HepG2 (cell line): ENCODE measurements around the gene CDK5RAP2. TPM values are rescaled to one million over a fixed set of nuclear protein-coding genes. Genes with fewer than 3 reads are reported as not detected.

Experiments
- ATAC-seq: fragments of 200-7000 bp; cut with Tn5 transposase; 3 replicates; pipeline ENCODE4 v1.9.1; 2020; ENCODE audit warnings: mild to moderate bottlenecking, moderate library complexity
- BruUV-seq: library from RNA; stranded (reverse); fragments of 400-500 nt; replicated peaks from 2 replicates; lab custom pipeline; 2021; lab: Mats Ljungman, UMichigan
- CTCF ChIA-PET: fragments of 300-600 bp; formaldehyde crosslinking; extraction: SDS; loops from one replicate; lab custom pipeline; 2021; ENCODE audit warnings: low total read pairs, inconsistent platforms, low intra/inter-chr PET ratio; lab: Yijun Ruan, JAX
- POLR2A ChIA-PET: fragments of 350-600 bp; sonication (Branson Sonifier 250); formaldehyde crosslinking; loops from one replicate; lab custom pipeline; 2020; ENCODE audit warnings: antibody characterized with exemption, inconsistent platforms; lab: Yijun Ruan, JAX
- DNase-seq: peaks from one replicate; pipeline ENCODE4 v3.0.0-alpha.2; 2015; ENCODE audit warnings: low spot score
- FAIRE-seq: peaks from 3 replicates; lab custom pipeline; 2011; peaks lifted over from hg19 to GRCh38; lab: Jason Lieb, UNC
- H2AFZ ChIP-seq: one replicate; pipeline ENCODE4 v1.6.1; 2011; ENCODE audit warnings: low read length, inconsistent platforms
- H3K27ac ChIP-seq: fragments of 300-600 bp; 3 replicates; pipeline ENCODE4 v1.8.0; 2011; ENCODE audit warnings: mixed run types, mild to moderate bottlenecking, mixed read lengths, low read length, inconsistent platforms; ENCODE audit not compliant: insufficient read depth; ENCODE audit errors: extremely low read length
- H3K27me3 ChIP-seq, 2 experiments: fragments of 200-600 bp in 1 of 2; 2 replicates in 1 of 2; 3 replicates in 1 of 2; pipeline versions ENCODE4 v1.6.0 to v1.8.0; 2011; ENCODE audit warnings: low read length in 2 of 2, mild to moderate bottlenecking in 2 of 2, moderate library complexity in 2 of 2, inconsistent platforms in 1 of 2; ENCODE audit not compliant: insufficient read depth in 2 of 2, control insufficient read depth in 1 of 2
- H3K36me3 ChIP-seq, 2 experiments: fragments of 200-600 bp in 1 of 2; replicated peaks in 1 of 2; 2 replicates in 1 of 2; 3 replicates in 1 of 2; pipeline versions ENCODE4 v1.5.1 to v1.8.0; 2011; ENCODE audit warnings: low read length in 2 of 2, inconsistent platforms in 1 of 2; ENCODE audit not compliant: insufficient read depth in 2 of 2, control insufficient read depth in 1 of 2
- H3K4me1 ChIP-seq: 2 replicates; pipeline ENCODE4 v1.5.1; 2012; ENCODE audit warnings: low read length, inconsistent platforms; ENCODE audit not compliant: insufficient read depth
- H3K4me2 ChIP-seq: 2 replicates; pipeline ENCODE4 v1.6.0; 2011; ENCODE audit warnings: low read depth, low read length, inconsistent platforms
- H3K4me3 ChIP-seq, 3 experiments: fragments of 200-600 bp in 1 of 3; sonication (generic), shearing (Covaris generic) in 1 of 3; replicated peaks in 1 of 3; 2 replicates each; pipeline ENCODE4 v1.5.1; 2011 to 2016; ENCODE audit warnings: low read length in 3 of 3, inconsistent platforms in 2 of 3, low read depth in 2 of 3, mild to moderate bottlenecking in 2 of 3, control low read depth in 1 of 3, mixed read lengths in 1 of 3; ENCODE audit not compliant: insufficient read depth in 1 of 3
- H3K79me2 ChIP-seq: one replicate; pipeline ENCODE4 v1.6.1; 2011; ENCODE audit warnings: low read length, inconsistent platforms; ENCODE audit not compliant: insufficient read depth
- H3K9ac ChIP-seq: 2 replicates; pipeline ENCODE4 v1.6.0; 2011; ENCODE audit warnings: mild to moderate bottlenecking, low read depth, low read length, inconsistent platforms; ENCODE audit not compliant: insufficient read depth
- H3K9me3 ChIP-seq: 2 replicates; pipeline ENCODE4 v1.5.1; 2012; ENCODE audit warnings: mild to moderate bottlenecking, low read length
- H4K20me1 ChIP-seq: 2 replicates; pipeline ENCODE4 v1.6.0; 2011; ENCODE audit warnings: inconsistent platforms, mild to moderate bottlenecking, low read length, moderate library complexity; ENCODE audit not compliant: insufficient read depth
- DMAP1 ChIP-seq: IDR thresholded peaks from 2 replicates; pipeline ENCODE4 v1.6.1; 2016
- IKZF4 ChIP-seq: sonication (generic); formaldehyde crosslinking; IDR thresholded peaks from 2 replicates; pipeline ENCODE4 v1.5.1; 2020; ENCODE audit warnings: borderline replicate concordance, mild to moderate bottlenecking, low read depth, missing genetic modification reagents; ENCODE audit errors: not compliant biosample characterization
- PAXIP1 ChIP-seq: sonication (generic); formaldehyde crosslinking; conservative IDR thresholded peaks from 2 replicates; pipeline ENCODE4 v1.4.0; 2020; ENCODE audit warnings: mild to moderate bottlenecking, missing genetic modification reagents, moderate library complexity
- SMAD9 ChIP-seq: sonication (generic); formaldehyde crosslinking; IDR thresholded peaks from 2 replicates; pipeline ENCODE4 v1.5.1; 2020; ENCODE audit warnings: mild to moderate bottlenecking, missing genetic modification reagents
- TBX3 ChIP-seq: fragments of 450-650 bp; IDR thresholded peaks from 2 replicates; pipeline ENCODE4 v1.6.1; 2017; ENCODE audit warnings: antibody characterized with exemption, mild to moderate bottlenecking, inconsistent platforms, borderline replicate concordance
- TEAD2 ChIP-seq: sonication (generic); formaldehyde crosslinking; IDR thresholded peaks from 2 replicates; pipeline ENCODE4 v1.9.0; 2021; ENCODE audit warnings: missing genetic modification reagents
- TFE3 ChIP-seq: IDR thresholded peaks from 2 replicates; pipeline ENCODE4 v1.6.1; 2016
- ZNF512 ChIP-seq: sonication (generic); formaldehyde crosslinking; IDR thresholded peaks from 2 replicates; pipeline ENCODE4 v1.4.0; 2020; ENCODE audit warnings: mild to moderate bottlenecking, missing genetic modification reagents
- WGBS: methylation state at CpG from one replicate; pipeline ENCODE4 v1.1.6; 2017; ENCODE audit warnings: low lambda C conversion rate; 5-methylcytosine and 5-hydroxymethylcytosine counted together
- in situ Hi-C: cut with HindIII; loops from 2 replicates; pipeline ENCODE4 v1.10.0; 2017; ENCODE audit warnings: low pct_unique_long_range_greater_than_20kb; ENCODE audit not compliant: extremely low pct_ligation_motif_present
- intact Hi-C: fragments of 100-400 bp; cut with micrococcal nuclease; formaldehyde crosslinking; loops from one replicate; pipeline ENCODE4 v1.10.0; 2022; ENCODE audit not compliant: unreplicated experiment
- polyA plus RNA-seq, 8 experiments: library from polyadenylated mRNA; depleted of rRNA in 3 of 8; stranded (reverse) in 7 of 8; unstranded in 1 of 8; fragments of >200 nt; fragmentation: Illumina TruSeq in 4 of 8; extraction: Trizol in 4 of 8; gene quantifications; 2 replicates each; pipeline versions ENCODE4 v1.2.1 to v1.2.3, GENCODE V29; 2011 to 2016; ENCODE audit warnings: low read depth in 4 of 8, missing spikeins in 1 of 8, mixed read lengths in 1 of 8; ENCODE audit not compliant: insufficient read depth in 1 of 8
- total RNA-seq, 5 experiments: library from RNA; depleted of rRNA; stranded (reverse); fragments of >200 nt; fragmentation: Illumina TruSeq; extraction: Trizol; gene quantifications; 2 replicates each; pipeline ENCODE4 v1.2.3, GENCODE V29; 2016; ENCODE audit warnings: low read depth in 1 of 5

The CDK5RAP2 gene
- total and polyA plus RNA-seq, 2 of the 13 experiments (the other 11 are each of a cell fraction or from before 2014, with no cell fraction given): 31.8 to 42.2 TPM

- ATAC-seq: no peak
- no peaks in the 10 kb centered on the region for H3K27me3 ChIP-seq
- FAIRE-seq: no peak
- H2AFZ ChIP-seq: no peak overlapping the region
- no peak overlapping the region for H3K4me2 ChIP-seq
- no peak for DNase-seq
- BruUV-seq: no TSS peak
- H3K4me1 ChIP-seq: no peaks in the 10 kb centered on the region
- intact Hi-C loops: no loop called here
- in situ Hi-C loops: no loop called here
- WGBS: 100% methylated on average over 3 of the region's 3 CpGs
- no peaks in the 10 kb centered on the region for H3K79me2 ChIP-seq
- TF ChIP-seq TBX3 (no peak), DMAP1 (CRISPR knock-in tag) (no peak), SMAD9 (CRISPR knock-in tag) (no peak), TFE3 (no peak), TEAD2 (CRISPR knock-in tag) (no peak), ZNF512 (CRISPR knock-in tag) (no peak), PAXIP1 (CRISPR knock-in tag) (no peak), IKZF4 (CRISPR knock-in tag) (no peak)
- ChIA-PET CTCF (no interaction called here), POLR2A (no interaction called here)
- H3K36me3 ChIP-seq: peaks cover 19 to 71% of the 10 kb centered on the region in 2 experiments
- H3K9ac ChIP-seq: no peak overlapping the region
- no peak overlapping the region for H3K4me3 ChIP-seq
- no peaks in the 10 kb centered on the region for H3K9me3 ChIP-seq
- H3K27ac ChIP-seq: no peak overlapping the region
- no peaks in the 10 kb centered on the region for H4K20me1 ChIP-seq
Observed at GRCh38 chr9:120450916-120451315, 129.1 kb downstream of the CDK5RAP2 start.
